PFSK-1 (cell line): ENCODE measurements around the gene USP5.

Source experiments
- FOXP2 ChIP-seq: optimal IDR thresholded peaks from 2 replicates; pipeline ENCODE3; 2011; ENCODE audit warnings: borderline replicate concordance, control low read depth, inconsistent platforms; ENCODE audit not compliant: insufficient read depth; ENCODE audit errors: extremely low read length, extremely low read depth
- SIN3A ChIP-seq: IDR thresholded peaks from 2 replicates; pipeline ENCODE4 v1.6.1; 2012; ENCODE audit warnings: mild to moderate bottlenecking, low read length, moderate library complexity, borderline replicate concordance; ENCODE audit not compliant: insufficient read depth
- TF ChIP-seq, protein P1 (sequence below), 2 experiments: IDR thresholded peaks; 2 replicates each; pipeline versions ENCODE4 v1.6.1 to v1.8.0; 2011 to 2012; ENCODE audit warnings: low read depth in 2 of 2, low read length in 2 of 2, control low read depth in 1 of 2, inconsistent platforms in 1 of 2, mild to moderate bottlenecking in 1 of 2, moderate library complexity in 1 of 2; ENCODE audit not compliant: insufficient read depth in 1 of 2

DNA sequence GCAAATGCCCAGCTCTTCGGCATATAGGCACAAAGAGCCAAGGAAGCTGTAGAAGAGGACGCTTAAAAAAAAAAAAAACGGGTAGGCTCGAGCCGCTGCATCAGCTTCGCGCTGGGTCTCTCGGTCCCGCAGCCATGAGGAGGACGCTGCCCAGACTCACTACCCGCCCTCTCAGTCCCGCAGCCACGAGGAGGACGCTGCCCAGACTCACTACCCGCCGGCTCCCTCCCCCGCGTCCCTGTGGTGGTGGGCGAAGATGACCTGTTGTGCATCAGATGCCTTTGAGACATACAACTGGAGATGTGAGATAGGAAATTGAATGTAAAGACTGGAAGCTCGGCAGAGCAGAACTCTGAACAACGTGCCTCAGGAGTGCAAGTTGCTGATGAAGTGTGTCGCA, 32.6 kb downstream of the USP5 start:
- TF ChIP-seq, protein P1, sequence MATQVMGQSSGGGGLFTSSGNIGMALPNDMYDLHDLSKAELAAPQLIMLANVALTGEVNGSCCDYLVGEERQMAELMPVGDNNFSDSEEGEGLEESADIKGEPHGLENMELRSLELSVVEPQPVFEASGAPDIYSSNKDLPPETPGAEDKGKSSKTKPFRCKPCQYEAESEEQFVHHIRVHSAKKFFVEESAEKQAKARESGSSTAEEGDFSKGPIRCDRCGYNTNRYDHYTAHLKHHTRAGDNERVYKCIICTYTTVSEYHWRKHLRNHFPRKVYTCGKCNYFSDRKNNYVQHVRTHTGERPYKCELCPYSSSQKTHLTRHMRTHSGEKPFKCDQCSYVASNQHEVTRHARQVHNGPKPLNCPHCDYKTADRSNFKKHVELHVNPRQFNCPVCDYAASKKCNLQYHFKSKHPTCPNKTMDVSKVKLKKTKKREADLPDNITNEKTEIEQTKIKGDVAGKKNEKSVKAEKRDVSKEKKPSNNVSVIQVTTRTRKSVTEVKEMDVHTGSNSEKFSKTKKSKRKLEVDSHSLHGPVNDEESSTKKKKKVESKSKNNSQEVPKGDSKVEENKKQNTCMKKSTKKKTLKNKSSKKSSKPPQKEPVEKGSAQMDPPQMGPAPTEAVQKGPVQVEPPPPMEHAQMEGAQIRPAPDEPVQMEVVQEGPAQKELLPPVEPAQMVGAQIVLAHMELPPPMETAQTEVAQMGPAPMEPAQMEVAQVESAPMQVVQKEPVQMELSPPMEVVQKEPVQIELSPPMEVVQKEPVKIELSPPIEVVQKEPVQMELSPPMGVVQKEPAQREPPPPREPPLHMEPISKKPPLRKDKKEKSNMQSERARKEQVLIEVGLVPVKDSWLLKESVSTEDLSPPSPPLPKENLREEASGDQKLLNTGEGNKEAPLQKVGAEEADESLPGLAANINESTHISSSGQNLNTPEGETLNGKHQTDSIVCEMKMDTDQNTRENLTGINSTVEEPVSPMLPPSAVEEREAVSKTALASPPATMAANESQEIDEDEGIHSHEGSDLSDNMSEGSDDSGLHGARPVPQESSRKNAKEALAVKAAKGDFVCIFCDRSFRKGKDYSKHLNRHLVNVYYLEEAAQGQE (IDR thresholded peaks at IDR 0.05; ENCODE audit: insufficient read depth in 1 of 2, low read depth in 2 of 2, low read length in 2 of 2): no peak
- TF ChIP-seq SIN3A (no peak), FOXP2 (no peak)
